GM19099 (cell line): ENCODE results near the gene TAF1.

Source experiments
- POLR2A ChIP-seq: IDR thresholded peaks from 3 replicates; pipeline ENCODE4 v1.6.1; 2011; ENCODE audit warnings: low read depth; ENCODE audit not compliant: insufficient read length; ENCODE audit errors: extremely low read depth

Gene TAF1

GRCh38 chrX:71509289-71509688 lies 143.1 kb downstream of the TAF1 start:
- no peak for TF ChIP-seq POLR2A

- TF ChIP-seq POLR2A, result no peak
These were observed 144.0 kb downstream of the TAF1 start for GRCh38 chrX:71510161-71510560.

GRCh38 chrX:71514367-71515037 lies 148.3 kb downstream of the TAF1 start:
- no peak for TF ChIP-seq POLR2A

- TF ChIP-seq POLR2A, result no peak
These were observed 148.9 kb downstream of the TAF1 start for GRCh38 chrX:71515038-71515396.
